ENCODE data around the gene TRPC6.
"Not testable (repeated sequence)": the region's sequence is repeated elsewhere in the genome, so short reads cannot be mapped to it uniquely, and the experiment has no call there.

Gene TRPC6

DNA sequence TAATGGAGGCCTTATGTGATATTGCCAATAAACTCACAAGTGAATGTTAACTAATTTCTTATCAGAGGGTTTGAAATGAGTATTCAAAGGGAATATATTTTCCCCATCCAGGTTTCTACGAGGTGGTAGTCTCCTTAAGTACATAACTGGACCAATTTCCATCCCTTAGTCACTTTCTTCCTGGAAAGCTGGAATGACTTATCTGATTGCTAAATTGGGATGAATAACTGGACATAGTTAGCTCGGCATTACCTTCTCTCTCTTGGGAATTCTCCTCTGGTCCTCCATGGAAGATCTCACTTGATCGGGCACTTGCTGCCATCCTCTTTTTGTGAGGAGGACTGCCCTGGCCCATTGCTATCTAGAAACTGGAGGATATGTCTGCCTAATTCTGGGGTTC, 109.1 kb downstream of the TRPC6 start:
- Histone ChIP-seq H3K36me3 (ENCODE audit: low read depth) (no peaks in the 10 kb centered on the region), H3K4me1 (ENCODE audit: insufficient read depth, poor library complexity, severe bottlenecking) (peaks cover 7% of the 10 kb centered on the region), H3K27ac (ENCODE audit: poor library complexity, severe bottlenecking) (no peak overlapping the region), H3K27me3 (ENCODE audit: insufficient read depth, poor library complexity, severe bottlenecking) (no peaks in the 10 kb centered on the region), H3K4me3 (ENCODE audit: severe bottlenecking) (no peak overlapping the region), H3K9me3 (ENCODE audit: severe bottlenecking) (no peaks in the 10 kb centered on the region)
- TF ChIP-seq, protein P1, sequence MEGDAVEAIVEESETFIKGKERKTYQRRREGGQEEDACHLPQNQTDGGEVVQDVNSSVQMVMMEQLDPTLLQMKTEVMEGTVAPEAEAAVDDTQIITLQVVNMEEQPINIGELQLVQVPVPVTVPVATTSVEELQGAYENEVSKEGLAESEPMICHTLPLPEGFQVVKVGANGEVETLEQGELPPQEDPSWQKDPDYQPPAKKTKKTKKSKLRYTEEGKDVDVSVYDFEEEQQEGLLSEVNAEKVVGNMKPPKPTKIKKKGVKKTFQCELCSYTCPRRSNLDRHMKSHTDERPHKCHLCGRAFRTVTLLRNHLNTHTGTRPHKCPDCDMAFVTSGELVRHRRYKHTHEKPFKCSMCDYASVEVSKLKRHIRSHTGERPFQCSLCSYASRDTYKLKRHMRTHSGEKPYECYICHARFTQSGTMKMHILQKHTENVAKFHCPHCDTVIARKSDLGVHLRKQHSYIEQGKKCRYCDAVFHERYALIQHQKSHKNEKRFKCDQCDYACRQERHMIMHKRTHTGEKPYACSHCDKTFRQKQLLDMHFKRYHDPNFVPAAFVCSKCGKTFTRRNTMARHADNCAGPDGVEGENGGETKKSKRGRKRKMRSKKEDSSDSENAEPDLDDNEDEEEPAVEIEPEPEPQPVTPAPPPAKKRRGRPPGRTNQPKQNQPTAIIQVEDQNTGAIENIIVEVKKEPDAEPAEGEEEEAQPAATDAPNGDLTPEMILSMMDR (IDR thresholded peaks at IDR 0.05; ENCODE audit: poor library complexity, severe bottlenecking): no peak
- ATAC-seq (ENCODE audit: low read depth) (no peak), DNase-seq (ENCODE audit: low spot score) (no peak)

DNA sequence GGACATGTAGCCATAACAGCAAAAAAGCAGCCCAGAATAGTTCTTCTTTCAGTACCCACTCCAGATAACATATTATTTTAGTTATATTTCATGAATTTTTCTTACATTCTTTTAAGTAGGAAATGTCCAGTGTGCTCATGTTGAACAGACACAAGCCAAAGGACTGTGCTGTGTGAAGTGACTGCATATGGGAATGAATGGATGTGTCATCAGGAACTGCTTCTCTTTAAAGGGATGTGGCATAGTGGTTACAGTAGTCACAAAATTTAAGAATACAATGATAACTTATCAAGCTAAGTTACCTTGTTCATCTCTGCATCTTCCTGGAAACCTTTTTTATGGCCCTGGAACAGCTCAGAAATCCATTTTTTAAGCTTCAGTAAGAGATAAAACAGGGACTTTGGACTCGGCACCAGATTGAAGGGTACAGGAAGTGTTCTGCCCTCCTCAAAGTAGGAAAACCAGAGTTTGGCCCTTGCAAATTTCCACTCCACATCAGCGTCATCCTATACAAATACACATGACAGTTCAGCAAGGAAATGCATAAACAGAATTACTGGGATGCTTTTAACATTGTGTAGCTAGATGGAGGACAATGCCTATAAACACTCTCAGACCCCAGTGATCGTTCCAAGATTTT, 112.8 kb downstream of the TRPC6 start:
- Histone ChIP-seq H3K27ac (ENCODE audit: poor library complexity, severe bottlenecking) (no peak overlapping the region), H3K4me1 (ENCODE audit: insufficient read depth, poor library complexity, severe bottlenecking) (no peaks in the 10 kb centered on the region), H3K27me3 (ENCODE audit: insufficient read depth, poor library complexity, severe bottlenecking) (no peaks in the 10 kb centered on the region), H3K4me3 (ENCODE audit: severe bottlenecking) (no peak overlapping the region), H3K9me3 (ENCODE audit: severe bottlenecking) (no peaks in the 10 kb centered on the region), H3K36me3 (ENCODE audit: low read depth) (no peaks in the 10 kb centered on the region)
- TF ChIP-seq, protein P1 (IDR thresholded peaks at IDR 0.05; ENCODE audit: poor library complexity, severe bottlenecking): no peak
- ATAC-seq (ENCODE audit: low read depth) (no peak), DNase-seq (ENCODE audit: low spot score) (no peak)

DNA sequence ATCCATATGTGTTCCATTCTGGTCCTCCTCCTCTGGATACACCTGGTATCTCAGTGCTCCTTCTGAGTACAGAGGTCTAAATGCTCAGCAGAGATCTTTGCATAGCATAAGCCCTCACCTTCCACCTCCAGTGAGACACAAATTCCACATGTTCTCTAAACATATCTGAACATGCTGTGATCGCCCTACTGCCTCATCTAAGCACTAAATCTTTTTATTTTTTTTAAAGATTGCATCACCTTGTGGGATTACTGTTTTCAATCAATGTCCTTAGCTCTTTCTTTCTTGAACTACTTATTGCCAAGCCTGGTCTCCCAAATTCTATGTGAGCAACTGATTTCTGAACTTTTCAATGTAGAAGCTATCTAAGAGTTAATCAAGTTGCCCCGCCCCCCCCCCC, 113.4 kb downstream of the TRPC6 start:
- ATAC-seq (ENCODE audit: low read depth) (no peak; the same call in 2 of the 3 replicates), DNase-seq (ENCODE audit: low spot score) (no peak)
- Histone ChIP-seq H3K36me3 (ENCODE audit: low read depth) (no peaks in the 10 kb centered on the region), H3K4me3 (ENCODE audit: severe bottlenecking) (no peak overlapping the region), H3K27me3 (ENCODE audit: insufficient read depth, poor library complexity, severe bottlenecking) (no peaks in the 10 kb centered on the region), H3K9me3 (ENCODE audit: severe bottlenecking) (no peaks in the 10 kb centered on the region), H3K27ac (ENCODE audit: poor library complexity, severe bottlenecking) (no peak overlapping the region), H3K4me1 (ENCODE audit: insufficient read depth, poor library complexity, severe bottlenecking) (no peaks in the 10 kb centered on the region)
- TF ChIP-seq, protein P1 (IDR thresholded peaks at IDR 0.05; ENCODE audit: poor library complexity, severe bottlenecking): no peak

DNA sequence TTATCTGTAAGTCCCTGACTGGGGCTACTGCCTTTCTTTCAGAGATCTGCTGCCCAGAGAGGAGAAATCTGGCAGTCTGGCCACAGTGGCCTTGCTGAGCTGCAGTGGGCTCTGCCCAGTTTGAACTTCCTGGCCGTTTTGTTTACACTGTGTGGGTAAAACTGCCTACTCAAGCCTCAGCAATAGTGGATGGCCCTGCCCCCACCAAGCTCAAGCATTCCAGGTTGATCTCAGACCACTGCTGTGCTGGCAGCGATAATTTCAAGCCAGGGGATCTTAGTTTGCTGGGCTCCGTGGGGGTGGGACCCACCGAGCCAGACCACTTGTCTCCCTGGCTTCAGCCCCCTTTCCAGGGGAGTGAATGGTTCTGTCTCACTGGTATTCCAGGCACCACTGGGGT, 117.5 kb downstream of the TRPC6 start:
- ATAC-seq (ENCODE audit: low read depth): no peak
- TF ChIP-seq, protein P1 (IDR thresholded peaks at IDR 0.05; ENCODE audit: poor library complexity, severe bottlenecking): no peak
- H3K4me3 ChIP-seq (ENCODE audit: severe bottlenecking): no peak overlapping the region
- DNase-seq (ENCODE audit: low spot score): no peak
- no peak overlapping the region for H3K27ac ChIP-seq (ENCODE audit: poor library complexity, severe bottlenecking)
- H3K9me3 ChIP-seq (ENCODE audit: severe bottlenecking): no peaks in the 10 kb centered on the region
- H3K27me3 ChIP-seq (ENCODE audit: insufficient read depth, poor library complexity, severe bottlenecking): no peaks in the 10 kb centered on the region
- no peaks in the 10 kb centered on the region for H3K36me3 ChIP-seq (ENCODE audit: low read depth)
- H3K4me1 ChIP-seq (ENCODE audit: insufficient read depth, poor library complexity, severe bottlenecking): no peaks in the 10 kb centered on the region

DNA sequence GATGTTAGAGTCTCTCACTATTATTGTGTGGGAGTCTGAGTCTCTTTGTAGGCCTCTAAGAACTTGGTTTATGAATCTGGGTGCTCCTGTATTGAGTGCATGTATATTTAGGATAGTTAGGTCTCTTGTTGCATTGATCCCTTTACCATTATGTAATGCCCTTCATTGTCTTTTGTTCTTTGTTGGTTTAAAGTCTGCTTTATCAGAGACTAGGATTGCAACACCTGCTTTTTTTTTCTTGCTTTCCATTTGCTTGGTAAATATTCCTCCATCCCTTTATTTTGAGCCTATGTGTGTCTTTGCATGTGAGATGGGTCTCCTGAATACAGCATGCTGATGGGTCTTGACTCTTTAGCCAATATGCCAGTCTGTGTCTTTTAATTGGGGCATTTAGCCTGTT, 119.4 kb downstream of the TRPC6 start:
- H3K27ac ChIP-seq (ENCODE audit: poor library complexity, severe bottlenecking); H3K4me3 ChIP-seq (ENCODE audit: severe bottlenecking); H3K36me3 ChIP-seq (ENCODE audit: low read depth); H3K4me1 ChIP-seq (ENCODE audit: insufficient read depth, poor library complexity, severe bottlenecking); H3K9me3 ChIP-seq (ENCODE audit: severe bottlenecking); H3K27me3 ChIP-seq (ENCODE audit: insufficient read depth, poor library complexity, severe bottlenecking); ATAC-seq (ENCODE audit: low read depth); DNase-seq (ENCODE audit: low spot score): not testable (repeated sequence)
